DND-41 (cell line): ENCODE measurements around the gene PI4KA.

ENCODE experiments used
- EZH2 ChIP-seq: IDR thresholded peaks from 3 replicates; pipeline ENCODE4 v1.6.1; 2012; ENCODE audit warnings: borderline replicate concordance, low read depth, mild to moderate bottlenecking, moderate library complexity, low read length, inconsistent platforms; ENCODE audit not compliant: severe bottlenecking
- TF ChIP-seq, protein P1 (sequence below): IDR thresholded peaks from 2 replicates; pipeline ENCODE4 v1.5.1; 2012; ENCODE audit warnings: borderline replicate concordance, low read length, moderate library complexity, mild to moderate bottlenecking; ENCODE audit not compliant: poor library complexity, severe bottlenecking; ENCODE audit errors: extremely low read depth

GRCh38 chr22:20796731-20797130 is 61.9 kb downstream of the PI4KA start:
- TF ChIP-seq, protein P1, sequence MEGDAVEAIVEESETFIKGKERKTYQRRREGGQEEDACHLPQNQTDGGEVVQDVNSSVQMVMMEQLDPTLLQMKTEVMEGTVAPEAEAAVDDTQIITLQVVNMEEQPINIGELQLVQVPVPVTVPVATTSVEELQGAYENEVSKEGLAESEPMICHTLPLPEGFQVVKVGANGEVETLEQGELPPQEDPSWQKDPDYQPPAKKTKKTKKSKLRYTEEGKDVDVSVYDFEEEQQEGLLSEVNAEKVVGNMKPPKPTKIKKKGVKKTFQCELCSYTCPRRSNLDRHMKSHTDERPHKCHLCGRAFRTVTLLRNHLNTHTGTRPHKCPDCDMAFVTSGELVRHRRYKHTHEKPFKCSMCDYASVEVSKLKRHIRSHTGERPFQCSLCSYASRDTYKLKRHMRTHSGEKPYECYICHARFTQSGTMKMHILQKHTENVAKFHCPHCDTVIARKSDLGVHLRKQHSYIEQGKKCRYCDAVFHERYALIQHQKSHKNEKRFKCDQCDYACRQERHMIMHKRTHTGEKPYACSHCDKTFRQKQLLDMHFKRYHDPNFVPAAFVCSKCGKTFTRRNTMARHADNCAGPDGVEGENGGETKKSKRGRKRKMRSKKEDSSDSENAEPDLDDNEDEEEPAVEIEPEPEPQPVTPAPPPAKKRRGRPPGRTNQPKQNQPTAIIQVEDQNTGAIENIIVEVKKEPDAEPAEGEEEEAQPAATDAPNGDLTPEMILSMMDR: no peak
- TF ChIP-seq EZH2: no peak
